HG03432 (cell line): ENCODE measurements around the gene VANGL1.
"Not testable (repeated sequence)": the region's sequence is repeated elsewhere in the genome, so short reads cannot be mapped to it uniquely, and the experiment has no call there.

Experiments
- ATAC-seq: cut with Tn5 transposase; IDR thresholded peaks from one replicate; pipeline ENCODE4 v1.9.1; 2021; ENCODE audit warnings: mild to moderate bottlenecking, moderate library complexity; ENCODE audit not compliant: unreplicated experiment

The VANGL1 gene

DNA sequence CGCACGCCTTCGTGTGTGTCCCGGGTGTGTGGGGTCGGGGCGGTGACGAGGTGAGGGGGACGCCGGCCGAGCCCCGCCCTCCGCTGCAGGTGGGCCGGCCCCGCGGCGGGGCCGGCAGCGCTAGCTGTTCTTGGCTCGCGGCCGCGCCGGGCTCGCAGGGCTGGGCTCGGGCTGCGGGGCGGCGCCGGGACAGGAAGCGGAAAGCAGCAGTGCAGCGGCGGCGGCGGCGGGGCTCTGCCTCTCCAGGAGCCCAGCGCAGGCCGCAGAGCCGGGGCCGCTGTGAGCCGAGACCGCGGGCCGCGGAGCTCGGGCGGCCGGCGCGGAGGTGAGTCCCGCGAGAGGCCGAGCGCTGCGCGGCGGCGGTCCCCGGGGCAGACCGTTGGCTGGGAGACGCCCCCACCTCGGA lies at the start of gene VANGL1:
VANGL1 (plus strand) TSS at position 209 of the 406 bp plus-strand sequence. CDS start 9,444 bp downstream, outside the sequence.
- peak; percentile 74 for ATAC-seq

GRCh38 chr1:115592264-115592663 lies 49.5 kb upstream of the VANGL1 start:
- ATAC-seq = no peak

DNA sequence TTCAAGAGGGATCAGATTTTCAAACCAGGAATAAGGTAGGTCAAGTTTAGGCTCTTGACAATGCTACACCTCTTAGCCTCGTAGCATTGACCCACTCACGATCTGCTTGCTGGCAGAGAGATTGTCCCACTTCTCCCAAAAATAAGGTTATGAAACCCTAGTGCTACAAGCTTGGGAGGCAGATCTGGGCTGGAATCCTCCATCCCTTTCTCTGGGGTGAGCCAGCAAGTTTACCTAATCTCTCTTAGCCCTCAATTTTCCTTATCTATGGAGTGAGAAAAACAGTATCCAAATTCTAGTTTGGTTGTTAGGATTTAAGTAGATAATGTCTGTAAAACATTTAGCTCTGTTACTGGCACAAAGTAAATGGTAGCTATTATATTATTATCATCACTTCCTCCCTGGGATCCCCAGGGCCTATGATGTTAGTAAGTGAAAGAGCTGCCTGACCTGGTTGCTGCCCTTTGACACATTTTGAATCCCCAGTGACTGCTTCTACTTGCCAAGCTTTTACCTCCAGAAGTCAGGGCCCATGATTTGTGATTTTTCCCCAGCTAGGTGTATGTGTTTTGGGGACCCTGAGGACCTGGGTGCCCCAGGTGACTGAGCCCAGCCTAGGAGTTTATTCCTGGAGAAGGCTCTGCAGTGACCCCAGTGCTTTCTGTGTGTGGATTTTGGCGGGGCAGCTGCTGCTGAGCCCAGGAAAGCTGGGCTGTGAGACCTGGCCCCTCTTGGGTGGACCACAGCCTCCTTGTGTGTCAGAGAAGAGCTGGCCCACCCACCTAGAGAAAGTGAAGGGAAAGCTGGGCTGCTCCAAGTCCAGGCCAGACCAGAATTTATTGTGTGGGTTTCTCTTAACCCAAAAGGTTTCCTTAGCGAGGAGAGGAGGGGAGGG lies 48.2 kb upstream of the VANGL1 start:
- ATAC-seq = no peak

GRCh38 chr1:115594600-115594999 lies 47.2 kb upstream of the VANGL1 start:
- ATAC-seq = no peak

- ATAC-seq = peak; percentile 71
These were observed 46.3 kb upstream of the VANGL1 start for GRCh38 chr1:115595279-115596079.

GRCh38 chr1:115596080-115596780 lies 45.5 kb upstream of the VANGL1 start:
- no peak for ATAC-seq

- ATAC-seq = no peak
These were observed 37.3 kb upstream of the VANGL1 start for GRCh38 chr1:115604508-115604907.

DNA sequence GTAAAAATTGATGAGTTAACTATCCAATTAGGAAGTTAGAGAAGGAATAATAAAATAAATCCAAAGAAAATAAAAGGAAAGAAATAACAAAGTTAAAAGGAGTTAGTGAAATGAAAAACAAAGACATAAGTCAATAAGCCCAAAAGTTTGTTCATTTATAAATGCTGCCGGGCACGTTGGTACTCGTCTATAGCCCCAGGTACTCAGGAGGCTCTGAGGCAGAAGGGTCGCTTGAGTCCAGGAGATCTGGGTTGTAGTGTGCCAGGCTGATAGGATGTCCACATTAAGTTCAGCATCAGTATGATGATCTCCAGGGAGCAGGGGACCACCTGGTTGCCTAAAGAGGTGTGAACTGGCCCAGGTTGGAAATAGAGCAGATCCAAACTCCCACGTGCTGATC lies 35.5 kb upstream of the VANGL1 start:
- no peak for ATAC-seq

- no peak for ATAC-seq
These were observed 32.7 kb upstream of the VANGL1 start for GRCh38 chr1:115609021-115609420.

DNA sequence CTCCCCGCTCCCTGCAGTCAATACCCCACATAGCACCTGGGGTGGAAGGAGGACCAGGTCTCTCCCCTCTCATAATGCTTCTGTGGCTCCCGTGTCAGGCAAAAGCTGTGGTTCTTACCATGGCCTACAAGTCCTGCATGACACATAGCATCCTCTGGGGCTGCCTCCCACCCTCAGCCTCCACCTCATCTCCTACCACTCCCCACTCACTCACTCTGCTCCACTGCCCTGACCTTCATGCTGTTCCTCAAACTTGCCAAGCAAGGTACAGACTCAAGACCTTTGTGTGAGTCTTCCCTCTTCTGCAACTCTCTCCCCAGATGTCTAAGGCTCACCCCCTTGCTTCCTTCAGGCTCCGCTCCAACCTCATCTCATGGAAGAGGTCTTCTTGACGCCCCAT lies 28.0 kb upstream of the VANGL1 start:
- no peak for ATAC-seq

DNA sequence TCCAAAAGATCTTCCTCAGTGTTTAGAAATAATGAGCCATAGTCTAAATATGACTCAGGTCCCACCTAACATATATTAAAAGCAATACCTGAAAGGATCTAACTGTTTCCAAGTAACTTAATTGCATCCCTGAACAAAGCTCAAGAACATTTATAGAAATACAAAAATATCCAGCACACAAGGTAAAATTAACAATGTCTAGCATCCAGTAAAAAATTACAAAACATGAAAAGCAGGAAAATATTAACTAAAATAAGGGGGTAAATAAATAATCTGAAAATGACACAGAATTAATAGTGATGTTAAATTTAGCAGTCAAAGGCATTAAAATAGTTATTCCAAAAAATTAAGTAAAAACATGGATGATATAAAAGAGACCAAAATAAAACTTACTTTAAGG lies 21.3 kb upstream of the VANGL1 start:
- ATAC-seq = no peak

DNA sequence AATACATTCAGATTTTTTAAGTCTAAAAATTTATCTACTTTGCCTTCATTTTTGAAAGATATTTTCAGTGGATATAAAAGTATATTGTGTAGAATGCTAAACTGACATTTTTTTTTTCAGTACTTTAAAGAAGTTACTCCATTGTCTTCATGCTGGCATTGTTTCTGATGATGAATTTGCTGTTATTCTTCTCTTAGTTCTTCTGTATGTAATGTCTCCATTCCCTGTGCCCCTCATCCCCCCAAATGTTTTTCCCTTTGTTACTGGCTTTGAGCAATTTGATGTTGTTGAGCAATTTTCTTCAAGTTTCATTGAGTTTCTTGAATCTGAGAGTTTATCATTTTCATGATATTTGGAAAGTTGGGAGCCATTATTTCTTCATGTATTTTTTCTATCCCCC lies 20.8 kb upstream of the VANGL1 start:
- no peak for ATAC-seq

- no peak for ATAC-seq
These were observed 16.9 kb upstream of the VANGL1 start for GRCh38 chr1:115624859-115625258.

DNA sequence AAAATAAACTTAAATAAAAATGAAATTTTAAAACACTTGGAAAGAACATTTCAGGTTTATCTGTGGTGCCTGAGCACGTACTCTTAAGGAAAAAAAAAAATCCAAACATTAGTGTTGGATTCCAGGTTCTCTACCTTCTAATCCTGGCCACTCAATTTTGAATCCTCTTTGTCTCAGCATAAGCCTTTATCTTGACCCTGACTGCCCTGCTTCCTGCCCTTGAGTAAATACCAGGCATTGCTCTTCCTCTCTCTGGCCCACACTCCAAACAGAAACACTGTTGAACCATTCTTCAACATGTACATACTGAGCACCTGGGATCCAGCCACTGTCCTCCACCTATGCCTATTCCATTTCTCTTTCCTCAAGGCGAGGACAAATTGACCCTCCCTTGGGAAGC lies 11.4 kb upstream of the VANGL1 start:
- no peak for ATAC-seq

DNA sequence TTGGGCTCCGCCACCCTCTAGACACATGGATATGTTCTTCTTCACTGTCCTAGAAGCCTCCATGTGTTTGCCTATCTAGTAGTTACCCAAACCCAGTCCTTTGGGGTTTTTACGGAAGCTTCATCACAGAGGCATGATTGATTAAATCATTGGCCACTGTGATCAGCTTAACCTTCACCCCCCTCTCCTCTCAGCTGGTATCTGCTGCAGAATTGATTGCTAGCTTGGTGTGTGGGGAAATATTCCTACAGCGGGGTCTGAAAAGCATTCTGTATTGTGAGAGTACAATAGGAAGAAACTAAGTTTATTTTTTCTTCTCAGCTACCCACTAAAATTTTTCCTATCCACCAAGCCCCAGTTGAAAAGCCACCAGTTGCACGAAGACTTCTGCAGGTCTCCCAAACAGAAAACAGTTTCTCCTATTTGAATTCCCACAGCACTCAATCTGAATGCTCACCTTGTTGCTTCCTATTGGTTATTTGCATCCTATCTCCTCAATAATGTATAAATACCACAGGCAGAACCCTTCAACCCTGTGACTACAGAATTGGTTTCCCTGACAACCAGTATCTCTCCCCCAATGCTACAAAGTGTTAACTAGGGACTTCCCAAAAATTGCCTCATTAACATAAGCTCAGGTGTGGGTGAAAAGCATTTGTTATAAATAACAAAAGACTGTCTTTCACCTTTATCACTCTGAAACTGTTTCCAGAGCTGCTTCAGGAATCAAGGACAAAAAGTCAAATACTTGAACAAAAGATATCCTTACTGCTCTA lies 9.3 kb upstream of the VANGL1 start:
- ATAC-seq = no peak

DNA sequence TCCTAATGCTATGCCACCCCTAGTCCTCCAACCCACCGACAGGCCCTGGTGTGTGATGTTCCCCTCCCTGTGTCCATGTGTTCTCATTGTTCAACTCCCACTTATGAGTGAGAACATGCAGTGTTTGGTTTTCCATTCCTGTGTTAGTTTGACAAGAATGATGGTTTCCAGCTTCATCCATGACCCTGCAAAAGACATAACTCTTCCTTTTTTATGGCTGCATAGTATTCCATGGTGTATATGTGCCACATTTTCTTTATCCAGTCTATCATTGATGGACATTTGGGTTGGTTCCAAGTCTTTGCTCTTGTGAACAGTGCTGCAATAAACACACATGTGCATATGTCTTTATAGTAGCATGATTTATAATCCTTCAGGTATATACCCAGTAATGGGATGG lies 8.2 kb upstream of the VANGL1 start:
- not testable (repeated sequence) for ATAC-seq

- not testable (repeated sequence) for ATAC-seq
These were observed 4.5 kb upstream of the VANGL1 start for GRCh38 chr1:115637247-115637646.

- no peak for ATAC-seq
These were observed 1.4 kb upstream of the VANGL1 start for GRCh38 chr1:115640384-115640783.

DNA sequence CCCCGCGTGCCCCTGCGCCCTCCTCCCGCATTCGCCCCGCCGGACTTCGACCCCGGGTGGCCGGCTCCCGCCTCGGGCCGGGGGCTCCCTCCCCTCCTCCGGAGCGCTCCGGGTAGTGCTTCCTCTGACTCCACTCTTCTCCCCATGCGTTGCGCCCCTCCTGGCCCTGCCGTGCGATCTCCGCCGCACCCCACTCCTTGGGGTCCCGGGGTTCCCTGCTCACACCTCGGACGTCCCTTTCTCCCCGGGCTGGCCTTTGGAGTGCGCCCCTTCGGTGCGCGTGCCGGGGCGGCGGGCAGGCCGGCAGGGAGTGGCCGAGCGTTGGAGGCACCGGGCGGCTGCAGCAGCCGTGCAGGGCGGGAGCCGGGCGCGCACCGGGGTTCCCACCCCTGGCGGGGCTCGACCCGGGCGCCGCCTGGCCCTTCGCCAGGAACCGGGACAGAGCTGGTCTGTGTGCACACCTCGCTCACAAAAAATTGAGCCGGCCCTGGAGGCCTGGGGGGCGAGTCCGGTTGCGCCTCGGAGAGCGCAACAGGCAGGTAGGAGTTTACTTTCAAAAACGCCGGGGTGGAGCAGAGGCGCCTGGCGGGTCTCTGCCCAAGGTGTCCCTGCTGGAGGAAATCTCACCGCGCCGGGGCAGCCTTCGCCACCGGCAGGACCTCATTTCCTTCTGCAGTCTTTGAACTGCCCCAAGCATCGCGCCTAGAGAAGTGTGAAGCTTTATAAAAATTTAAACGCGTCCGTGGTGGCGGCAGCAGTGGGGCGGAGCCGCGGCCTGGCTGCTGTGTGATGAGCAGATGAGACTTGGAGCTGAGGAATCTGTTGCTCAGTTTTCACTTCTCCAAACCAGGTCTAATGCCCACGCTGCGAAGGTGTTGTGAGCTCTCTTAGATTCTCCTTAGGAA lies 650 bp downstream of the VANGL1 start:
- peak; percentile 65 for ATAC-seq

GRCh38 chr1:115643225-115643624 lies 1.5 kb downstream of the VANGL1 start:
- ATAC-seq = no peak
